ENCODE measurements around the gene WDFY3.

Gene WDFY3

GRCh38 chr4:84661191-84661939 lies 305.1 kb downstream of the WDFY3 start:
- DNase-seq = no peak

GRCh38 chr4:84660606-84661005 lies 305.9 kb downstream of the WDFY3 start:
- DNase-seq = no peak

- no peak for DNase-seq
Observed at GRCh38 chr4:84652478-84652877, 314.0 kb downstream of the WDFY3 start.

- no peak for DNase-seq
Observed at GRCh38 chr4:84651499-84651898, 315.0 kb downstream of the WDFY3 start.

- no peak for DNase-seq
Observed at GRCh38 chr4:84648863-84649647, 317.4 kb downstream of the WDFY3 start.

GRCh38 chr4:84648178-84648577 lies 318.3 kb downstream of the WDFY3 start:
- no peak for DNase-seq

- no peak for DNase-seq
Observed at GRCh38 chr4:84647312-84647884, 319.1 kb downstream of the WDFY3 start.

- no peak for DNase-seq
Observed at GRCh38 chr4:84644087-84644486, 322.4 kb downstream of the WDFY3 start.

GRCh38 chr4:84639145-84639544 lies 327.3 kb downstream of the WDFY3 start:
- DNase-seq = no peak

GRCh38 chr4:84638092-84638491 lies 328.4 kb downstream of the WDFY3 start:
- no peak for DNase-seq

GRCh38 chr4:84634961-84635360 lies 331.5 kb downstream of the WDFY3 start:
- DNase-seq = no peak

GRCh38 chr4:84632092-84632491 lies 334.4 kb downstream of the WDFY3 start:
- DNase-seq = no peak

GRCh38 chr4:84631573-84631972 lies 334.9 kb downstream of the WDFY3 start:
- no peak for DNase-seq

GRCh38 chr4:84626673-84627072 lies 339.8 kb downstream of the WDFY3 start:
- no peak for DNase-seq

GRCh38 chr4:84623661-84624060 lies 342.8 kb downstream of the WDFY3 start:
- no peak for DNase-seq

- DNase-seq = no peak
Observed at GRCh38 chr4:84622959-84623358, 343.5 kb downstream of the WDFY3 start.
